Sigmoid colon (tissue), 7 donors: ENCODE data around the gene YAE1. TPM values are rescaled to one million over a fixed set of nuclear protein-coding genes. Genes with fewer than 3 reads are reported as not detected.

Experiments
- DNase-seq: peaks from one replicate; pipeline ENCODE4 v3.0.0-alpha.2; 2019
- H3K27ac ChIP-seq, 4 donors: fragments of 200-600 bp; sonication (generic); one replicate each; pipeline ENCODE4 v1.5.1; 2016 to 2019; ENCODE audit warnings: mild to moderate bottlenecking in 1 of 4
- H3K27me3 ChIP-seq, 3 donors: fragments of 200-600 bp; sonication (generic); one replicate each; pipeline ENCODE4 v1.5.1; 2019; ENCODE audit warnings: mild to moderate bottlenecking in 1 of 3
- H3K36me3 ChIP-seq, 4 donors: fragments of 200-600 bp; sonication (generic); one replicate each; pipeline ENCODE4 v1.5.1; 2016 to 2019
- H3K4me1 ChIP-seq, 4 donors: fragments of 200-600 bp; sonication (generic); one replicate each; pipeline ENCODE4 v1.5.1; 2017 to 2019
- H3K4me3 ChIP-seq, 4 donors: fragments of 200-600 bp; sonication (generic); one replicate each; pipeline ENCODE4 v1.5.1; 2017 to 2019; ENCODE audit warnings: mild to moderate bottlenecking in 2 of 4, moderate library complexity in 1 of 4
- H3K9me3 ChIP-seq, 4 donors: fragments of 200-600 bp in 3 of 4; sonication (generic) in 3 of 4; one replicate each; pipeline versions ENCODE4 v1.5.1 to v1.6.1; 2013 to 2019
- CTCF ChIP-seq, 4 experiments: fragments of 450-650 bp in 3 of 4; fragments of 200-600 bp in 1 of 4; IDR thresholded peaks; one replicate each; pipeline ENCODE4 v1.5.1; 2016 to 2019; ENCODE audit warnings: antibody characterized with exemption in 4 of 4, mild to moderate bottlenecking in 3 of 4, moderate library complexity in 2 of 4
- EP300 ChIP-seq, 4 donors: sonication (generic); formaldehyde crosslinking; IDR thresholded peaks; one replicate each; pipeline ENCODE4 v1.6.1; 2017; ENCODE audit warnings: antibody characterized with exemption in 4 of 4
- POLR2A ChIP-seq, 2 donors: fragments of 450-650 bp; IDR thresholded peaks; one replicate each; pipeline ENCODE4 v1.6.1; 2016; ENCODE audit warnings: antibody characterized with exemption in 2 of 2, mild to moderate bottlenecking in 2 of 2, moderate library complexity in 2 of 2
- POLR2AphosphoS5 ChIP-seq, 4 donors: sonication (generic); formaldehyde crosslinking; IDR thresholded peaks; one replicate each; pipeline ENCODE4 v1.6.1; 2017; ENCODE audit warnings: antibody characterized with exemption in 4 of 4
- WGBS, 2 donors: extraction: QIAGEN DNeasy Blood & Tissue Kit; methylation state at CpG; one replicate each; pipeline ENCODE4 v1.1.7; 2013; 5-methylcytosine and 5-hydroxymethylcytosine counted together
- intact Hi-C: fragments of 100-400 bp; cut with DNase I; formaldehyde crosslinking; loops from one replicate; pipeline ENCODE4 v1.15.1; 2023
- polyA plus RNA-seq, 3 donors: library from polyadenylated mRNA; stranded (reverse); fragments of 200-250 nt; gene quantifications; one replicate each; pipeline ENCODE4 v1.2.3, GENCODE V29; 2013
- total RNA-seq, 4 donors: library from RNA; depleted of rRNA; stranded (reverse); fragments of >200 nt; gene quantifications; one replicate each; pipeline ENCODE4 v1.1.0, GENCODE V29; 2016
- donor health status: healthy with polysubstance abuse.
- donor health status: Bipolar disorder and iron deficiency.
- donor health status: healthy.

YAE1 gene
- total and polyA plus RNA-seq, 7 donors, result 16.3 to 52.0 (median 26.4) TPM

DNA sequence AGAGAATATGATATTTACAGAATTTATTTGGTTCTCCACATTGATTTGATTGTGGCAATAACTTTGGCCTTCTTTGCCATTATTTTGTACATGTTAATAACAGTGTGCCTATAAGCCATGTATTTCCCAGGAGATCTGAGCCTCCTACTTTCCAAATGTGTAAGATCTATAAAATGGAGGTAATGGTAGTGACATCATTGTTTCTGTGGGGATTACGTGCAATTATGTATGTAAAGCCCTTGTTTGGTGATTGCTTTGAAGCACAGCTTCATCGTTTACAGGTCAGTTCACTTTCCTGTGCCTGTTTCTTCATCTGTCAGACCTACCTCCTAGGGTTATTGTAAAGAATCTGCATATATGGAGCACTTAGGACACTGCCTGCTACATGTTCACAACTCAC, 17.3 kb downstream of the YAE1 start:
- Histone ChIP-seq H3K27ac (no peak overlapping the region), H3K4me3 (no peak overlapping the region), H3K4me1 (no peaks in the 10 kb centered on the region), H3K27me3 (no peaks in the 10 kb centered on the region), H3K9me3 (no peaks in the 10 kb centered on the region), H3K36me3 (peaks cover 0 to 6% (median 0%) of the 10 kb centered on the region in 4 donors)
- 47 to 76% methylated on average over 2 of the region's 2 CpGs for WGBS, 2 donors
- intact Hi-C loops, result loop anchor here (2.0 to 10.0 kb wide), 3 partner anchors 39 to 471 kb away; partner anchors contain the start of gene RALA
- TF ChIP-seq POLR2A (IDR thresholded peaks at IDR 0.05) (no peak), CTCF (IDR thresholded peaks at IDR 0.05) (no peak), POLR2AphosphoS5 (IDR thresholded peaks at IDR 0.05) (no peak), EP300 (IDR thresholded peaks at IDR 0.05) (no peak)
- DNase-seq, result no peak

- intact Hi-C loops, result loop anchor here (10.0 kb wide), 1 partner anchor 467 kb away; no protein-coding TSS in a partner anchor
- no peaks in the 10 kb centered on the region for H3K9me3 ChIP-seq
- H3K4me3 ChIP-seq, result no peak overlapping the region
- H3K36me3 ChIP-seq, result no peaks in the 10 kb centered on the region
- H3K27ac ChIP-seq, result no peak overlapping the region
- no peak for DNase-seq
- no peak for TF ChIP-seq POLR2AphosphoS5 (IDR thresholded peaks at IDR 0.05)
- no peaks in the 10 kb centered on the region for H3K27me3 ChIP-seq
- no peaks in the 10 kb centered on the region for H3K4me1 ChIP-seq
Measured at GRCh38 chr7:39587393-39587792, 21.2 kb downstream of the YAE1 start.

GRCh38 chr7:39588416-39588815, 22.2 kb downstream of the YAE1 start:
- H3K4me3 ChIP-seq, result no peak overlapping the region
- H3K27ac ChIP-seq, result no peak overlapping the region
- no peak for DNase-seq
- no peaks in the 10 kb centered on the region for H3K36me3 ChIP-seq
- WGBS, 2 donors, result 68 to 69% methylated on average over 5 of the region's 5 CpGs
- intact Hi-C loops, result loop anchor here (10.0 kb wide), 1 partner anchor 466 kb away; no protein-coding TSS in a partner anchor
- H3K9me3 ChIP-seq, result no peaks in the 10 kb centered on the region
- H3K4me1 ChIP-seq, result no peaks in the 10 kb centered on the region
- TF ChIP-seq EP300 (IDR thresholded peaks at IDR 0.05) (no peak), POLR2A (IDR thresholded peaks at IDR 0.05) (no peak), CTCF (IDR thresholded peaks at IDR 0.05) (no peak), POLR2AphosphoS5 (IDR thresholded peaks at IDR 0.05) (no peak)
- H3K27me3 ChIP-seq, result no peaks in the 10 kb centered on the region

DNA sequence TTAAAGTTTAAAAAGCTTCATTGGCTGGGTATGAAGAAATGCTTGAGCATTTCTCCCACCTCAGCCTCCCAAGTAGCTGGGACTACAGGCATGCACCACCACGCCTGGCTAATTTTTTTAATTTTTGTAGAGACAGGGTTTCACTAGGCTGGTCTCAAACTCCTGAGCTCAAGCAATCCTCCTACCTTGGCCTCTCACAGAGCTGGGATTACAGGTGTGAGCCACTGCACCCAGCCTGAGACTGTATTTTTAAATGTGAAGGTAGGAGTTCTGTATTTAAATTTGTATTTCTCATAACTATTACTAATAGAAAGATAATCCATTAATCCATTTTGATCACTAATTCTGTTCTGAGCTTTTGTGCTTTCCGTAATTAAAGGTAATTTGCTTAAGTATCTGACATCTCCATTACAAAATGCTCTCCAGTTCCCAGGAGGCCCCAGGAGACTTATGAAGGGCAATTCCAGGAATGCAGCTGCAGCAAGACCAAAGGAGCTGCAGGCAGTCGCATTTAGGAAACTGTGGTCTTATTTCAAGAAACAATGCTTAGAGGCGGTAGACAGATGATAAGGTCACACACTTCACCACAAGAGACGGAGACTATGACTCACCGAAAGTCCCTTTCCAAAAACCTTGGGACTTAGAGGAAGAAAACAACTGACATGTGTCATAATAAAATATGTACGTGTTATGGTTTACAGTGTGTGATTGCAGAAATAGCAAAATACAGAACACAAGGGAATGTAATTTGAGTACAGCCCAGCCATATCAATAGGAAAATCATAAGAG, 23.3 kb downstream of the YAE1 start:
- peak in 1 of 4 donors; percentile 32 for TF ChIP-seq POLR2AphosphoS5 (IDR thresholded peaks at IDR 0.05)
- peak in 1 of 4 donors; percentile 30 for TF ChIP-seq EP300 (IDR thresholded peaks at IDR 0.05)
- no peak for TF ChIP-seq CTCF (IDR thresholded peaks at IDR 0.05)
- no peak for TF ChIP-seq POLR2A (IDR thresholded peaks at IDR 0.05)
- no peak for DNase-seq
- no peaks in the 10 kb centered on the region for H3K36me3 ChIP-seq
- H3K4me3 ChIP-seq, result no peak overlapping the region
- H3K9me3 ChIP-seq, result no peaks in the 10 kb centered on the region
- intact Hi-C loops, result loop anchor here (10.0 kb wide), 1 partner anchor 465 kb away; no protein-coding TSS in a partner anchor
- 46 to 79% methylated on average over 7 of the region's 7 CpGs for WGBS, 2 donors
- H3K27ac ChIP-seq, result no peak overlapping the region
- no peaks in the 10 kb centered on the region for H3K4me1 ChIP-seq
- no peaks in the 10 kb centered on the region for H3K27me3 ChIP-seq

DNA sequence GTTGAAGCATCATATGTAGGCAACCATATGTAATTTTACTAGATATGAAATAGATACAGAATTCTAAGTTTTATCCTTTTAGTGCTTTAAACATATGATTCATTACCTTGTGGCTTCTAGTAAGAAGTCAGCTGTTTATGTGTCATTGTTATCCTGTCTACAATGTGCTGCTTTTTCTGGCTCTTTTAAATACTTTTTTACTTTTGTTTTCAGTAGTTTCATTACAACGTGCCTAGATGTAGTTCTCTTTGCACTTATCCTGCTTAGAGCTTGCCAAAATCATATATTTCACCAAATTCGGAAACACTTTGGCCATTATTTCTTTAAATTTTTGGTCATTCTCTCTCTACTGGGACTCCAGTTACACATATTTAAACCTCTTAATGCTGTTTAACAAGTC, 26.4 kb downstream of the YAE1 start:
- intact Hi-C loops, result no loop called here
- H3K27me3 ChIP-seq, result no peaks in the 10 kb centered on the region
- WGBS, 2 donors, result 33 to 65% methylated on average over 2 of the region's 2 CpGs
- no peak overlapping the region for H3K4me3 ChIP-seq
- no peaks in the 10 kb centered on the region for H3K36me3 ChIP-seq
- H3K9me3 ChIP-seq, result no peaks in the 10 kb centered on the region
- DNase-seq, result no peak
- no peak for TF ChIP-seq CTCF (IDR thresholded peaks at IDR 0.05)
- TF ChIP-seq POLR2AphosphoS5 (IDR thresholded peaks at IDR 0.05), result peak in 1 of 4 donors; percentile 40
- no peak overlapping the region for H3K27ac ChIP-seq
- H3K4me1 ChIP-seq, result no peaks in the 10 kb centered on the region
